ENCODE measurements around the gene MATR3. TPM values are rescaled to one million over a fixed set of nuclear protein-coding genes. Genes with fewer than 3 reads are reported as not detected.
"Not testable (repeated sequence)": the region's sequence is repeated elsewhere in the genome, so short reads cannot be mapped to it uniquely, and the experiment has no call there.

MATR3 gene
- total RNA-seq, 1 experiment from 2014 or later, result 194 TPM

DNA sequence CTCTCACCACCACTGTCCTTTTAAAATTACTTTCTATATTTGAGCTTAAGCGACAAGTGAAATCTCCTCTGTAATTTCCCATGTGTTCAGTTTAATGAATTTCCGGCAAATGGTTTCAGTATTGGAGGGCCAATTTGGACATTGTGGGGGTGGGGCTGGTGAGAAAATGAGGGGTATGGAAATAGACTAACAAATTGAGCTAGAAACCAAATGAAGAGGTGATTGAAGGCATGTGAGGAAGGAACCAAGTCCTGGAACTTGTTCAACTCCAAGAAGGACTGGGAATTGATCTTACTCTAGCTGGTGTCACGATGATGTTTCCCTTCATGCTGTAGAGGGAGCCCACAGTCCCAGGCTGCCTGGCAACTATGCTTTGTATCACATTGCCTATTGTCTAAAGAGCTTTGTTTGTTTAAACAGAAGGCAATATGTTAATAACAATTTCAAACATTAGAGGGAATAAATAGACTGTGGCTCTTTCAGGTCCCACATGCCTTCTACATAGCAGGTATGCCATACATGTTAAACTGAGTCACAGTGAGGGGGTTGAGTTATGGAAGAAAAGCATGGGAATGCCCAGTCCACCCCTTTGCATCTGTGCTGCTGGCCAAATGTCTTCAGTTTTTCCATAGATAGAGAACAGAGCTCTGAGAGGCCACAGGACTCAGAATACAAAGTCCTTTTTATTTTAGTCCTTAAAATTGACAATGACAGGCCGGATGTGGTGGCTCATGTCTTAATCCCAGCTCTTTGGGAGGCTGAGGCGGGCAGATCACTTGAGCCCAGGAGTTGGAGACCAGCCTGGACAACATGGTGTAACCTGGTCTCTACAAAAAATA is 25.0 kb upstream of the MATR3 start:
- POLR2A ChIA-PET, result interaction anchor here (0.6 kb wide), 1 partner anchor 645 kb away, joined by 4 read pairs; no protein-coding TSS in a partner anchor
- intact Hi-C loops (cut with micrococcal nuclease; ENCODE audit: unreplicated experiment), result loop anchor here (10.0 kb wide), 2 partner anchors 334 to 624 kb away; no protein-coding TSS in a partner anchor
- no peaks in the 10 kb centered on the region for H3K9me3 ChIP-seq (ENCODE audit: control insufficient read depth, insufficient read depth, low read depth, low read length)
- H3K4me1 ChIP-seq (ENCODE audit: control insufficient read depth, insufficient read depth, low read length), result peaks cover 21% of the 10 kb centered on the region
- TF ChIP-seq, protein P1, sequence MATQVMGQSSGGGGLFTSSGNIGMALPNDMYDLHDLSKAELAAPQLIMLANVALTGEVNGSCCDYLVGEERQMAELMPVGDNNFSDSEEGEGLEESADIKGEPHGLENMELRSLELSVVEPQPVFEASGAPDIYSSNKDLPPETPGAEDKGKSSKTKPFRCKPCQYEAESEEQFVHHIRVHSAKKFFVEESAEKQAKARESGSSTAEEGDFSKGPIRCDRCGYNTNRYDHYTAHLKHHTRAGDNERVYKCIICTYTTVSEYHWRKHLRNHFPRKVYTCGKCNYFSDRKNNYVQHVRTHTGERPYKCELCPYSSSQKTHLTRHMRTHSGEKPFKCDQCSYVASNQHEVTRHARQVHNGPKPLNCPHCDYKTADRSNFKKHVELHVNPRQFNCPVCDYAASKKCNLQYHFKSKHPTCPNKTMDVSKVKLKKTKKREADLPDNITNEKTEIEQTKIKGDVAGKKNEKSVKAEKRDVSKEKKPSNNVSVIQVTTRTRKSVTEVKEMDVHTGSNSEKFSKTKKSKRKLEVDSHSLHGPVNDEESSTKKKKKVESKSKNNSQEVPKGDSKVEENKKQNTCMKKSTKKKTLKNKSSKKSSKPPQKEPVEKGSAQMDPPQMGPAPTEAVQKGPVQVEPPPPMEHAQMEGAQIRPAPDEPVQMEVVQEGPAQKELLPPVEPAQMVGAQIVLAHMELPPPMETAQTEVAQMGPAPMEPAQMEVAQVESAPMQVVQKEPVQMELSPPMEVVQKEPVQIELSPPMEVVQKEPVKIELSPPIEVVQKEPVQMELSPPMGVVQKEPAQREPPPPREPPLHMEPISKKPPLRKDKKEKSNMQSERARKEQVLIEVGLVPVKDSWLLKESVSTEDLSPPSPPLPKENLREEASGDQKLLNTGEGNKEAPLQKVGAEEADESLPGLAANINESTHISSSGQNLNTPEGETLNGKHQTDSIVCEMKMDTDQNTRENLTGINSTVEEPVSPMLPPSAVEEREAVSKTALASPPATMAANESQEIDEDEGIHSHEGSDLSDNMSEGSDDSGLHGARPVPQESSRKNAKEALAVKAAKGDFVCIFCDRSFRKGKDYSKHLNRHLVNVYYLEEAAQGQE (IDR thresholded peaks at IDR 0.05; ENCODE audit: insufficient read depth in 1 of 2, low read depth in 2 of 2, low read length in 1 of 2), result no peak
- TF ChIP-seq, protein P2, sequence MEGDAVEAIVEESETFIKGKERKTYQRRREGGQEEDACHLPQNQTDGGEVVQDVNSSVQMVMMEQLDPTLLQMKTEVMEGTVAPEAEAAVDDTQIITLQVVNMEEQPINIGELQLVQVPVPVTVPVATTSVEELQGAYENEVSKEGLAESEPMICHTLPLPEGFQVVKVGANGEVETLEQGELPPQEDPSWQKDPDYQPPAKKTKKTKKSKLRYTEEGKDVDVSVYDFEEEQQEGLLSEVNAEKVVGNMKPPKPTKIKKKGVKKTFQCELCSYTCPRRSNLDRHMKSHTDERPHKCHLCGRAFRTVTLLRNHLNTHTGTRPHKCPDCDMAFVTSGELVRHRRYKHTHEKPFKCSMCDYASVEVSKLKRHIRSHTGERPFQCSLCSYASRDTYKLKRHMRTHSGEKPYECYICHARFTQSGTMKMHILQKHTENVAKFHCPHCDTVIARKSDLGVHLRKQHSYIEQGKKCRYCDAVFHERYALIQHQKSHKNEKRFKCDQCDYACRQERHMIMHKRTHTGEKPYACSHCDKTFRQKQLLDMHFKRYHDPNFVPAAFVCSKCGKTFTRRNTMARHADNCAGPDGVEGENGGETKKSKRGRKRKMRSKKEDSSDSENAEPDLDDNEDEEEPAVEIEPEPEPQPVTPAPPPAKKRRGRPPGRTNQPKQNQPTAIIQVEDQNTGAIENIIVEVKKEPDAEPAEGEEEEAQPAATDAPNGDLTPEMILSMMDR (IDR thresholded peaks at IDR 0.05), result peak; percentile 38
- ATAC-seq (no peak), DNase-seq (ENCODE audit: low read depth, low spot score) (no peak)
- no peaks in the 10 kb centered on the region for H3K27me3 ChIP-seq (ENCODE audit: control insufficient read depth, insufficient read depth, low read length)
- CTCF ChIA-PET, result interaction anchor here (0.6 kb wide), 1 partner anchor 73 kb away, joined by 3 read pairs; no protein-coding TSS in a partner anchor
- no peak overlapping the region for H3K4me3 ChIP-seq (ENCODE audit: low read depth in 2 of 2, low read length in 2 of 2)
- H3K27ac ChIP-seq (ENCODE audit: low read length), result no peak overlapping the region
- H3K36me3 ChIP-seq (ENCODE audit: control insufficient read depth, insufficient read depth, low read length), result no peaks in the 10 kb centered on the region
- in situ Hi-C loops (cut with HindIII; ENCODE audit: low pct_unique_long_range_greater_than_20kb, low sequenced_read_pairs), result no loop called here
- no TSS peak for BruUV-seq (replicated peaks)

DNA sequence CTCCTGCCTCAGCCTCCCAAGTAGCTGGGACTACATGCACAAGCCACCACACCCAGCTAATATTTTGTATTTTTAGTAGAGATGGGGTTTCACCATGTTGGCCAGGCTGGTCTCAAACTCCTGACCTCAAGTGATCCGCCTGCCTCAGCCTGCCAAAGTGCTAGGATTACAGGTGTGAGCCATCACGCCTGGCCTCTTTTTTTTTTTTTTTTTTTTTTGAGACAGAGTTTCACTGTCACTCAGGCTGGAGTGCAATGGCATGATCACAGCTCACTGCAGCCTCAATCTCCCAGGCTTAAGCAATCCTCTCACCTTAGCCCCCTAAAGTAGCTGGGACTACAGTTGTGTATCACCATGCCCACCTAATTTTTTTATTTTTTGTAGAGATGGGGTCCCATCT is 22.8 kb upstream of the MATR3 start:
- BruUV-seq (replicated peaks); H3K27me3 ChIP-seq (ENCODE audit: control insufficient read depth, insufficient read depth, low read length); in situ Hi-C loops (cut with HindIII; ENCODE audit: low pct_unique_long_range_greater_than_20kb, low sequenced_read_pairs); CTCF ChIA-PET; H3K36me3 ChIP-seq (ENCODE audit: control insufficient read depth, insufficient read depth, low read length); H3K4me3 ChIP-seq (ENCODE audit: low read depth in 2 of 2, low read length in 2 of 2); intact Hi-C loops (cut with micrococcal nuclease; ENCODE audit: unreplicated experiment); DNase-seq (ENCODE audit: low read depth, low spot score); ATAC-seq; H3K9me3 ChIP-seq (ENCODE audit: control insufficient read depth, insufficient read depth, low read depth, low read length): not testable (repeated sequence)
- POLR2A ChIA-PET, result interaction anchor here (0.6 kb wide), 1 partner anchor 353 kb away, joined by 4 read pairs; no protein-coding TSS in a partner anchor
- H3K4me1 ChIP-seq (ENCODE audit: control insufficient read depth, insufficient read depth, low read length), result peaks cover 26% of the 10 kb centered on the region
- H3K27ac ChIP-seq (ENCODE audit: low read length), result 0 out of 2 replicates have a peak overlapping the region, but pooled peaks have one; percentile 9

DNA sequence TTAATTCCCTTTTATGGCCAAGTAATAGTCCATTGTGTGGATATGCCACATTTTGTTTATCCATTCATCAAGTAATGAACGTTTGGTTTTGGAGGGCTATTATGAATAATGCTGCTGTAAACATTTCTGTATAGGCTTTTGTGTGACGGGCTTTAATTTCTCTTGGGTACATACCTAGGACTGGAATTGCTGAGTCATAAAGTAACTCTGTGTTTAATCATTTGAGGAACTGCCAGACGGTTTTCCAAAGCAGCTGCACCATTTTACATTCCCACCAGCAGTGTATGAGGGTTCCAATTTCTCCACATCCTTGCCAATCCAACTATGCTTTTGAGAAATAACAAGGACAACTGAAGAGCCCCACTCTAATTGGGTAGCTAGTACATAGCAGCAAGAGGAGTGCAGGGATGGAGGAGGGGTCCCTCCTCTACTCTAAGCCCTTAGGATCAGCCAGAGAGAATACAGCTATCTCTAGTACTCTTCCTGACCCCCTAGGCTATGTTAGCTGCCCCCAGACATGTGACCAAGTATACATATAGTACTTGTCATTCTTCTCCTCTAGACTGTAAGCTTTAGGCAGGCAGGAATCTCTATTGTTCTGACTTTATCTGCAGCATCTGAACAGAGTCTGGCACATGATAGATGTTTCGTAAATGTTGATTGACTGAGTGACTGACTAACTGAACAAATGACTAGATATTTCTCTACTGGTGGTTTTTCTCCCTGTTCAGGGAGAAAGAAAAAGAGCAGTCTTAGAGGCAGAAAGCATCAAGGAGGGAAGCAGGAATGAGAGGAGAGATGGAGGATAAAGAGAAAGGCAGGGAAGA is 22.1 kb upstream of the MATR3 start:
- DNase-seq (ENCODE audit: low read depth, low spot score), result no peak
- Histone ChIP-seq H3K27me3 (ENCODE audit: control insufficient read depth, insufficient read depth, low read length) (no peaks in the 10 kb centered on the region), H3K36me3 (ENCODE audit: control insufficient read depth, insufficient read depth, low read length) (peaks cover 6% of the 10 kb centered on the region), H3K4me3 (ENCODE audit: low read depth in 2 of 2, low read length in 2 of 2) (no peak overlapping the region), H3K9me3 (ENCODE audit: control insufficient read depth, insufficient read depth, low read depth, low read length) (no peaks in the 10 kb centered on the region), H3K4me1 (ENCODE audit: control insufficient read depth, insufficient read depth, low read length) (peaks cover 33% of the 10 kb centered on the region), H3K27ac (ENCODE audit: low read length) (peak overlapping the region; percentile 53)
- in situ Hi-C loops (cut with HindIII; ENCODE audit: low pct_unique_long_range_greater_than_20kb, low sequenced_read_pairs), result no loop called here
- CTCF ChIA-PET, result interaction anchor here (1.1 kb wide), 1 partner anchor 9 kb away, joined by 3 read pairs; no protein-coding TSS in a partner anchor
- intact Hi-C loops (cut with micrococcal nuclease; ENCODE audit: unreplicated experiment), result no loop called here
- POLR2A ChIA-PET, result interaction anchor here (0.7 to 1.2 kb wide), 2 partner anchors 71 to 616 kb away, joined by 3 to 5 read pairs; partner anchors contain the start of gene PAIP2
- TF ChIP-seq, protein P1 (IDR thresholded peaks at IDR 0.05; ENCODE audit: insufficient read depth in 1 of 2, low read depth in 2 of 2, low read length in 1 of 2), result no peak
- TF ChIP-seq SIN3A (IDR thresholded peaks at IDR 0.05; ENCODE audit: borderline replicate concordance, insufficient read depth, low read depth, low read length) (no peak), POLR2AphosphoS5 (IDR thresholded peaks at IDR 0.05; ENCODE audit: low read depth, low read length) (no peak), TCF7L2 (IDR thresholded peaks at IDR 0.05; ENCODE audit: low read depth, low read length) (no peak)
- TF ChIP-seq, protein P2 (IDR thresholded peaks at IDR 0.05), result no peak
- no peak for ATAC-seq
- BruUV-seq (replicated peaks), result no TSS peak

Data from Panc1 (cell line).